HG02642 (cell line): ENCODE data around the gene TIGD6.
"Not testable (repeated sequence)": the region's sequence is repeated elsewhere in the genome, so short reads cannot be mapped to it uniquely, and the experiment has no call there.

Experiments
- ATAC-seq: cut with Tn5 transposase; IDR thresholded peaks from one replicate; pipeline ENCODE4 v1.9.1; 2021; ENCODE audit warnings: mild to moderate bottlenecking; ENCODE audit not compliant: unreplicated experiment, poor library complexity

The TIGD6 gene

DNA sequence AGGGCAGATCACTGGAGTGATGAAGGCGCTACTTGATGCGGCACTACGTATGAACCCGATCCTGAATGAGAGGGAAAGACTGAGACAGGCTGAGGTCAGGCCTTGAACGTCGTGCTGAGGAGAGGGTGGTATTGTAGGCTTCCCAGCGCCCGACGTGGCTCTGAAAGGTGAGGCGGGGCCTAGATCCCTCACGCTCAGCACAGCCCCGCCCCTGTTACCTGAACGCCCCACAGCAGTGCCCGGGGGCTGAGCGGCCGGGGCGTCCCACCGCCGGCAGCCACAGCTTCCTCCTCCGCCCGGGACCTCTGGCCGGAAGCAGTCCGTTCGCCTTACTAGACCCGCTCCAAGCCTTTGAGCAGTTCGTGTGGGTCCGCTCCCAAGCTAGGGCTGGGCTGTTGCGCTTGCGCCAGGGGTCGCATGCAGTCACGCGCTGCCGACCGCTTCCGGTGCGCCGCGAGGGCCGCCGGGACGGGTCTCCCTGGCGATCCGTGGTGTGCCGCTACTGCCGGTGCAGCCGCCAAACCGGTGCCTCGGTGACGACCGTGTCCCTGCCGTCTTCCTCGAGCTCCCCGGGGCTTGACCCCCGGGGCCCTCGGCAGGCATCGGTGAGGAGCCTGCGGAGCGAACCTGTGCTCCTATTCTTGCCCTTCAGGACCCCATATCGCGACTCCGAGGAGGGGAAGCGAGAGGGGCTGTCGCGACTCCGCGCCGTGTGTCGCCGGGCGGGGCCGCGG lies at the start of gene TIGD6, which contains the start of gene HMGXB3:
Gene TIGD6, minus strand, starts transcription at position 399 of the 734 bp plus-strand sequence. CDS start 4,306 bp downstream, outside the sequence.
Gene HMGXB3, plus strand, starts transcription at position 484 of the 734 bp plus-strand sequence. CDS start 4,114 bp downstream, outside the sequence.
- ATAC-seq = peak; percentile 89

DNA sequence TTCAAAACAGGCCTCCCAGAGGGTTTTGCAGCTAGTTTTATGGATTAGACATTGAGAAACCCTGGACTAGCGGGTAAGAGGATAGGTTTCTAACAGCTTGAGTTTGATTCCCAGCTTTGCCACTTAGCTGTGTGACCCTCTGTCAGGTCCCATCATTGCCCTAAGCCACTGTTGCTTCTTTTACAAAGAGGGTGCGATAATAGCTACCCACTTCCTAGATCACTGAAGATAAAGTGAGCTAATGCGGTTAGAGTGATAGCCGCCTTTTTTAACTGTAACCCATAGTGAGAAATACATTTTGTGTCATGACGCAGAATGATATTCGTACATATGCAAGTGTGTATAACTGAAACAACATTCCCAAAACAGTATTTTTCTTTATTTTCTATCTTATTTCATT lies 45.6 kb upstream of the TIGD6 start:
- ATAC-seq = no peak

DNA sequence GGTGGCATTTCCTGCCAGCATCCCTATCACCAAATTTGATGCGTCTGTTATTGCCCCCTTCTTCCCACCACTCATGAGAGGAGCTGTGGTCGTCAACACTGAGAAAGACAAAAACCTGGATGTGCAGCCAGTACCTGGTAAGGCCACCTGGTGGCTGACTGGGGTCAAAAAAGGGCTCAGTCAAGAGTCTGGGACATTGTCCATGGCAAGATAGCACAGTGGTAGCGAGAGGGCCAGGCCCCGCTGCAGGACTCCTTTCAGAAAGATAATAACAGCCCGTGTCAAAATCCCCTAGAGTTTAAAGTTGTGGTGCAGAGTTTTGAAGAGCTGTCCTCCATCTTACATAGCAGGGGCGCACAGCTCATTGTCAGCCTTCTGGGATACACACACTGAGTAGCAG lies 45.1 kb upstream of the TIGD6 start:
- no peak for ATAC-seq

DNA sequence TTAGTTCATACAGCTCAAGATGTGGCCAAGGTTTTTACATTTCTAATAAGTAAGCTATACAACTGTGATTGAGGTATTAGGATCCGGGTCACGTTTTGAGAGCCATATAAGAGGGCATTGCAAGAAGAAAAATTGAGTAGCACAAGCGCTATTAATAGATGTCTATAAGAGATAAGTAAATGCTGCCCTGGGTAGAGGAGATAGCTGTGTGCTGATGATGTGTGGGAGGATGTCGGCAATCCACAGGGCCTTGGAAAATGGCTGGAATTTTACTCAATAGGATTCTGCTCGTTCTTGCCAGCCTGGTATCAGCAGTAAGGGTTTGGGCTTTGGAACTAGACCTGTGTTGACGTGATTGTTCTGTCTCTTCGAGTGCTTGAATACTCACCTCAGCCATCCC lies 44.3 kb upstream of the TIGD6 start:
- ATAC-seq = no peak

DNA sequence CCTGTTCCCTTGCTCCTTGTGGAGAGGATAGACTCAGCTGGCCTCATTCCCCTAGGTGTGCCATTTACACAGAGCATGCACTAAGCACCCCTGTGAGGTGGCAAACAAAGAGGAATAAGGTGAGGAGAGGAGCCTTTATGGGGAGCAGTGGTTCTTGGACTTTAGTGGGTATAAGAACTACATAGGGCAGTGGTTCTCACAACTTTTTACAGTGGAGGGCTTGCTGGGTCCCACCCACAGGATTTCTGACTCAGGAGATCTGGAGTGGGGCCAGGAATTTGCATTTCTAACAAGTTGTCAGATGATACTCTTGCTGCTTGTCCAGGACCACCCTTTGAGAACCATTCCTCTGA lies 43.9 kb upstream of the TIGD6 start:
- no peak for ATAC-seq

DNA sequence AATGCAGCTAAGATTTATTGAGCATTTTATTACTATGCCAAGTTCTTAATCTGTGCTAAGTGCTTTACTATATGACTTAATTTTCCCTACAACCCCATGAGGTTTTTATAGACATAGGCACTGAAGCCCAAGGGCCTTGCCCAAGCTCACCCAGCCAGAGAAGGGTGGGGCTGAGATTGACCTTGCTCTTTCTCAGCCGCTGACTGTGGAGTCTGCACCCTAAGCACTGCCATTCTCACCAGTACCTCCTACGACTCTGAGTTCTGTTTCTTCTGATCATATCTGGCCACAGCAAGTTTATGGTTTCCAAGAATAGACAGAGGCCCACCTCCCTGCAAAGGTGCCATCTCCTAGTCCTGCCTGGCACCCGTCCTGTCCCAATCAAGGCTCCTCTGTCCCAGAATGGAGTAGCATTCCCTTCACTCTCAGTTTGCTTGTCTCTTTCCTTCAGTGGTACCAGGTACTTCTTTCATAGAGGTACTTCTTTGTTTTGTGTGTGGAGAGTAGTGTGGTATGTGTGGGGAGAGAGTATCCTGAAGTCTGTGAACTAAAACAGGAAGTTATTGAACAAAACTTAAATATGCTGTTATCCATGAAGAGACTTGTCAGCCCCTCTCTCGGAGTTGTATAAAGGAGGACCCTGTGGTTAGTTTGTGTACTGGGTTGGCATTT lies 43.3 kb upstream of the TIGD6 start:
- ATAC-seq = no peak

DNA sequence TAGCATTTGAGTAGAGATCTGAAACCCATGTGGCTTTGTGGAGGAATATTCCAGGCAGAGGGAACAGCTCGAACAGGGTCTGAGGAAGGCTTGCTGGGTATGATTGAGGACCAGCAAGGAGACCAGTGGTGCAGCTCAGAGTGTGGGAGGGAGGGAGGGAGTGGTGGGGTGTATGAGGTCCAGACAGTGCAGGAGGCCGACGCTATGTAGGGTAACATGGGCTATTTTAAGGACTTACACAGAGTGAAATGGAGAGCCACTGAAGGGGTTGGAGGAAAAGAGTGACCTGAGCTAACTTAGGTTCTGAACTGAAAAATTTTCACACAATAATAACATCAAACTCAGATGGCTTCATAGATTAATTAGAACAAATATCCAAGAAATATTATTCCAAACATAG lies 42.0 kb upstream of the TIGD6 start:
- ATAC-seq = no peak

DNA sequence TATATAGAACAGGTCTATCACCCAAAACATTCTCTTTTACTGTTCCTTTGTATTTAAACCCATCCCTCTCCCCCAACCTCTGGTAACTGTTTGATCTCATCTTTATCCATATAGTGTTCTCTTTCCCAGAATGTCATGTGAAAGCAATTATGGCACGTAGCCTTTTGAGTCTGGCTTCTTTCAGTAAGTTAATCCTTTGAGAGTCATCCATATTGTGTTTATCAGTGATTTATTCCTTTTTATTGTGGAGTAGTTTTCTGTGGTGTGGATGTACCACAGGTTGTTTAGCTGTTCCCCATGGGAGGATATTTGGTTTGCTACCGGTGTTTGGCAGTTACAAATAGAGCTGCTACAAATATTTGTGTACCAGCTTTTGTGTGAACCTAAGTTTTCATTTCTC lies 38.1 kb upstream of the TIGD6 start:
- ATAC-seq = no peak

DNA sequence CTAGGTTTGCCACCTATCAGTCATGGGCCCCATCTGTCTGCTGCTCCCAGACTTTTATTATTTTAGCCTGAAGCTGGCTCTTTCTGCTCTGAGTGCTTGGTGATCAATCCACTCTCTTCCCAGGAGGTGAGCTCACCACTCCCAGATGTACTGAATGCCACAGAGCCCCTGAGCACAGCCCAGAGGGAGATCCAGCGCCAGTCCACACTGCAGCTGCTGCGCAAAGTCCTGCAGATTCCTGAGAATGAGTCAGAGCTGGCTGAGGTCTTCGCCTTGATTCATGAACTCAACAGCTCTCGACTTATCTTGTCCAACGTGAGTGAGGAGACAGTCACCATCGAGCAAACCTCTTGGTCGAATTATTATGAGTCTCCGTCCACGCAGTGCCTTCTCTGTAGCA lies 36.1 kb upstream of the TIGD6 start:
- no peak for ATAC-seq

DNA sequence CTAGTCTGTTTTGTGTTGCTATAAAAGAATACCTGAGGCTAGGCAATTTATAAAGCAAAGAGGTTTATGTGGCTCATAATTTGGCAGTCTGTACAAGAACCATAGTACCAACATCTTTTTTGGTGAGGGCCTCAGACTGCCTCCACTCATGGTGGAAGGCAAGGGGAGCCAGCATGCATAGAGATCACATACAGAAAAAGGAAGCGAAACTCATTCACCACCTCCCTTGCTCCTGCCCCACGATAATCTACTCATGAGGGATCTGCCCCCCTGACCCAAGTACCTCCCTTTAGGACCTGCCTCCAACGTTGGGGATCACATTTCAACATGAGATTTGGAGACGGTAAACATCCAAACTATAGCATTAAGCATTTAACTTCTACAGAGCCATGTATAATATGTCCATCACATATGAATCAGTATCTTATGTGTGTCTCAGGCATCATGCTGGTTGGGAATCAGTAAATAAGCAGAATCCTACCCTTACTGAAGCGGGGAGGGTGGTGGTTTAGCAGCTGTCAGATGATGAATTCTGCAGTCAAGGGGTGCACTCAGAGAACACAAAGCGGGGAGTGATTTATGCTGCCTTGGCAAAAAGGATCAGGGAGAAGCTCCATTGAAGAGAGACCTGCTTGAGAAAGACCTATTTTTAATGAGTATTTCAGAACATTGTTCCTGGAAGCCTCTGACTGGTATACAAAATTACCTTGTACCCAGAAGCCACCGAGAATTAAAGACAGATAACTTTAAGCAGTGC lies 34.9 kb upstream of the TIGD6 start:
- peak; percentile 91 for ATAC-seq

DNA sequence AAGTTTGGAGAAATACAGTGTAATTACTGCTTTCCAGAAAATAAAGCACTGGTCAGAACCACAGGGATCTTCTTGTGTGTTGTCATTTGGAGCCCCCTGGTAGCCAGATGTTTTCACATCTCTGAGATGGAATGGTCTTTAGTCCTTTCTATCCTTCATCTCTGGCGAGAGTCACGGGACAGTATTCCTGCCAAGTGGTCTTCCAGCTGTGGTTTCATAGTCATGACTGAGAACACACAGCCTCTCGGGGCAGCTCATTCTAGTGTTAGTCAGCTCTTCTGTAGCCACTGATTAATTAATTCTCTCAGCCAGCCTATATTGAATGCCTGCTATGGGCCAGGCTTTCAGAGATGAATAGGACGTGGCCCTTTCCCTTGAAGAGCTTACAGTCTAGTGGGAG lies 34.2 kb upstream of the TIGD6 start:
- no peak for ATAC-seq

DNA sequence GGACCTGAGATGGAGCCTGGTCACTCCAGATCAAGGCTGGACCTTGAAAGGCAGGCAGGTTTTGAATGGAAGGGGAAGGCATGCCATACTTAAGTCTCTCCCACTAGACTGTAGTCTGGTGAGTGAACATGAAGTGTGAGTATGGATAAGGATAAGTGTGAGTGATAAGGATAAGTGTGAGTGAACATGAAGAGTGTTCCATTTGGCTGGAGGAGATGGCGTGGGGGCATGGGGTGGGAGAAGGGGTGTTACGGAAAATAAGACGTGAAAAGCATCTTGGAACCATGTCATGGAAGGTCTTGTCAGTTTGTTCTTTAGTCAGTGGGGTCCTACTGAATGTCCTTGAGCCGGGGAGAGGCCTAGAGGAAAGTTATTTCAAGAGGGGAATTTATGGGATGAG lies 32.9 kb upstream of the TIGD6 start:
- ATAC-seq = no peak

DNA sequence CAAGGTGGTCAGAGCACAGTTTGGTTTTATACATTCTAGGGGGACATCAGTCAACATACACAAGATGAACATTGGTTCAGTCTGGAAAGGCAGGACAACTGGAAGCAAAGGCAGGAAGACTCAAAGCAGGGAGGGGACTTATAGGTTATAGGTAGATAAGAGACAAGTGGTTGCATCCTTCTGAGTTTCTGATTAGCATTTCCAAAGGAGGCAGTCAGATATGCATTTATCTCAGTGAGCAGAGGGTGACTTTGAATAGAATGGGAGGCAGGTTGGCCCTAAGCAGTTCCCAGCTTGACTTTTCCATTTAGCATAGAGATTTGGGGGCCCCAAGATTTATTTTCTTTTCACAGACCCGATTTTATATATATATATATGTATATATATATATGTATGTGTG lies 27.6 kb upstream of the TIGD6 start:
- not testable (repeated sequence) for ATAC-seq

DNA sequence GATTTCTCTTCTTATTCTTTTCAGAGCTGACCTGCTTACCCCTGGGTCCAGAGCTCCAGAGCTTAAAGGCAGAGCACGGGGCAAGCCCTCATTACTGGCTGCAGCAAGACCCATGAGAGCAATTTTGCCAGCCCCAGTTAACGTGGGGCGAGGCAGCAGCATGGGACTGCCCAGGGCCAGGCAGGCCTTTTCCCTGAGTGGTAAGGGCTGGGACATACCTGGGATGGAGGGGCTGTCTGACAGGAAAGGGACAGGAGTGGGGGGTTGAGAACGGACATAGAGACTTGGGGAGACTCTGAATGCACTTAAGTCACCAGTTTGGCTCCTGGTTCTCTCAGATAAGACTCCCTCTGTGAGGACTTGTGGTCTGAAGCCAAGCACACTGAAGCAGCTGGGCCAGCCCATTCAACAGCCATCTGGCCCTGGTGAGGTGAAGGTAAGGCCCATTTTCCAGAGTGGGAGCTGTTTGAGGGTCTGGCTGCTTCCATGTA lies 26.3 kb upstream of the TIGD6 start:
- no peak for ATAC-seq

DNA sequence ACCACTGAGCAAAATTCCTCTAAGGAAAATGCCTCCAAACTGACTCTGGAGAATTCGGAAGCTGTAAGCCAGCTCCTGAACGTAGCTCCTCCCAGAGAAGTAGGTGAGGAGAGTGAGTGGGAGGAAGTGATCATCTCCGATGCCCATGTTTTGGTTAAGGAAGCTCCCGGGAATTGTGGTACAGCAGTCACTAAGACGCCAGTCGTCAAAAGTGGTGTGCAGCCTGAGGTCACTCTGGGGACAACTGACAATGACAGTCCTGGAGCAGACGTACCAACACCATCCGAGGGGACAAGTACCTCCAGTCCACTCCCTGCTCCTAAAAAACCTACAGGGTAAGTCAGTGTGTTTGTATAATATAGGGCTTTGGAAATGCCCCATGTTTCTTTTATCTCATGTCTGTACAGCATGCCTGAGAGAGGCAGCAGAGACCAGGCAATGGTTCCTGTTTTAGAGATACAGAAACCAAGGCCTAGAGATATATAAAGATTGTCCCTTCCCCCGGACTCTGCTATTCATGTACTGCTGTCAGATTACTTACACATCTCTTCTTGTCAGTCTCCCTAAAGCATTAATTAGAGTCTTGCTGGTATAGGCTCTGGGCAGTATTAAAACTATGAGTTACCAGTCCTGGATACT lies 24.0 kb upstream of the TIGD6 start:
- no peak for ATAC-seq

DNA sequence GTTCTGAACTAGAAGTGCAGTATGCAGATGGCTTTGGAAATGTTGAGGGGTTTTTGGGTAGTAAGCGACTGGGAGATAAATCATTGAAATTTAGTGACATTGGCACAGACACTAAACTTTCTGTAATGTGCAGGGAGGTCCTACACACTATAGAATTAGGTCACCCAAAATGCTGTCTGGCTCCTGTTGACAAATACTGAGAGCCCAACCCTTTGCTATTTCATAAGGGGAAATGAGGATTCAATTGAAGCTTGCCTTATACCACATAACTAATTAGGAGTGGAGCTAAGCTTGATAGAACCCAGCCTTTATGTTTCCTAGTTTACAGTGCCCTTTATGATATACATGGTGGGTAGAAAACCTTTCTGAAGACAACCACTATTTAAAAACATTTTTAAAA lies 22.7 kb upstream of the TIGD6 start:
- ATAC-seq = no peak

DNA sequence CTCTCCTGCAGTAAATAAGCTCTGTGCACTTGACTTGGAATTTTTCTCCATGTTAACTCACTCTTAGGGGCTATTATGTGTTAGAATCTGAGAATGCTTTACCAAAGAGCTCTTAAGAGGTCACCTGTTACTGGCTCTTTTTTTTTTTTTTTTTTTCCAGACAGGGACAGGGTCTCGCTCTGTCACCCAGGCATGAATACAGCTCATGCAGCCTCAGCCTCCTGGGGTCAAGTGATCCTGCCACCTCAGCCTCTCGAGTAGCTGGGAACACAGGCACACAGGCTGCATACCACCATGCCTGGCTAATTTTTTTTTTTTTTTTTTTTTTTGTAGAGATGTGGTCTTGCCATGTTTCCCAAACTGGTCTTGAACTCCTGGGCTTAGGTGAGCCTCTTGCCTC lies 22.2 kb upstream of the TIGD6 start:
- no peak for ATAC-seq

DNA sequence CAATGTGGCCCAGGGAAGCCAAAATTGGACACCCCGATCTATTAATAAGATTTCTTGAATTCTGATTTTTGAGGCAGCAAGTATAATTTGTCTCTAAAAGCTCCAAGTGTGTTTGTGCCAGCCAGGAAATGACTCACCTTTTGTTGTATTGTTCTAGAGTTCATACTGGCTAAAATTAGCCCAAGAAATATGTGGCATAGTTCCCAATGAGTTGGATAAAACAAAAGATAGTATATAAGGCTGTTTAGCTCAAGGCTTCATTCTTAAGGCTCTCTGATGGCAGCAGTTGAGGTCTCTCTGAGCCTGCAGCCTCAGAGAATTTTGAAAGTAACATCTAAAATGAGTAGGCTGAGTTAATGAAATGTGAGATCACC lies 21.7 kb upstream of the TIGD6 start:
- ATAC-seq = no peak

DNA sequence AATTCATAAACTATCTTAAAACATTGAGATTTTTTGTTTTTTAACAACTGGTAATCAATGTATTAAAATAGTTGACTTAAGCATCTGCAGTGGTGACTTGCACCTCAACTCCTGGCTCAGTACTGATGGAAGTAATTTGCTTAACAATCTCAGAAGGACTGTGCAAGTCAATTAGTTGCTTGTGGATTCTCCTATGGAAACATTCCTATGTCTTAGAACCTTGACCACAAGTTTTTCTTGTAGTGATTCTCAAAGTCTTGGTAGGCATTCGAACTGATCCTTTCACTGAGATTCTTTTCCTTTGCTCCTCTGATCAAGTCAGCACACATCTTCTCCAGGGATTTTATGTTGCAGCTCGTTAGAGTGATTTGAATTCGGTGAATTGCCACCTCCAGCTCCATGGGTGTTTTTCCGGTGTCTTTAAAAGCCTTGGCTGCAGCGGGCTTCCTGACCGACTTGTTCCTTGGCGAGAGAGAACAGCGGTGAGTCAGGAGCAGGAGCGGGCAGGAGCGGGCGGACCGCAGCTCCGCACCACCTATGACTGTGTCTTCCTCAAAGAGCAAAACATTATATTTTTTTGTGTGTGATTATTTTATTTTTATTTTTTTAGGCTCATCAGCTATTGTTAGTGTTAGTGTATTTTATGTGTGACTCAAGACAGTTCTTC lies 21.2 kb upstream of the TIGD6 start:
- ATAC-seq = no peak

DNA sequence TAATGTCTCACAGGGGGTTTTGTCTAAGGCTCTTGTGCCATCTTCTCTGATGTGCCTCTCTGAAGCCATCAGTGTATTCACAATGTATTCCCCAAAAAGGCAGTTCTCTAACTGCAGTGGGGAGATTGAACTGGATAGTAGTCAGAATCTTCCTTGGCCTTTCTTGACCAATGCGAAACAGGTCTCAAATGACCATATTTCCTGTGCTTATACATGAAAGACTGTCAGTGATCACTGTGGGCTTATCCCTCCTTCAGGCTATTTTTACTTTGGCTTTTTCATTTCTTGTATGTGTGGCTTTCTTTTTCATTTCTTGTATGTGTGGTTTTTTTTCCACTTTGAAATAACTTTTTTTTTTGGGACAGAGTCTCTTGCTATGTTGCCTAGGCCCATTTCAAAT lies 19.8 kb upstream of the TIGD6 start:
- no peak for ATAC-seq
